ENCODE results near the gene KLHDC8A. TPM values are rescaled to one million over a fixed set of nuclear protein-coding genes. Genes with fewer than 3 reads are reported as not detected.

Gene KLHDC8A
- total and polyA plus RNA-seq, 9 of the 15 experiments (the other 6 are each of a cell fraction or from before 2014, with no cell fraction given) = 0.01 to 0.54 (median 0.04) TPM; not detected in 6

DNA sequence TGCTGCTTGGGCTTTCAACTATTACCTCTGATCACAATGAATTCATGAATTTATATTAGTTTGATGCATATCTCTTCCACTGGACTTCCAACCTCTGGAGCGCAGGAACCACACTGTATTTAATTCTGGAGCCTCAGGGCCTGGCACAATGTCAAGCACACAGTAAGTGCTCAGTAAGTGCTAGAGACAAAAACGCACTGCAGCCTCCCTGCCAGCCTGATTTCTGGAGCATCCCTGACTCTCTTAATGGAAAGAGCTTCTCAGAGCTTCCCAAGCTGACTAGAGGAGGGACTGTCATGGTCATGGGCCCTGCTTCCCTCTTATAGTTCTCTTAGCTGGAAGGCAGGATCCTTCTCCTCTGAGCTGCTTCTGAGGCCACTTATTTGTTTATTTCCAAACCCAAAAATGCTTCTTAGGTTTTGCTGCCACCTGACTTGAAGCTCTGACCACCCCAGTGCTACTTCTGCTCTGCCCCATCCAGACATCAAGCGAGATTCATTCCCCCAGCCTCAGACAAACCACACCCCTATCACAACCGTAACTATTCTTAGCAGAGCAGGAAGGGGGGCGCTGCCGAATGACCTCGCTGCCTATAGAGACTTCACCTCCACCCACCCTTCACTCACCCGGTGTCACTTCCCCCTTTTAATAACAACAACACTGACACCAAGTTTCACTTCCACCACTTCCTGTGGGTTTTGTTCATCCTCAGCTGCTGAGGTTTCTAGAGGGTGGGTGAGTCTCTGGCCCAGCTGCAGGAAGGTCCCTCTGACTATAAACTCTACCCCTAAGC is 68.8 kb downstream of the KLHDC8A start (continued):
- TF ChIP-seq, protein P1, sequence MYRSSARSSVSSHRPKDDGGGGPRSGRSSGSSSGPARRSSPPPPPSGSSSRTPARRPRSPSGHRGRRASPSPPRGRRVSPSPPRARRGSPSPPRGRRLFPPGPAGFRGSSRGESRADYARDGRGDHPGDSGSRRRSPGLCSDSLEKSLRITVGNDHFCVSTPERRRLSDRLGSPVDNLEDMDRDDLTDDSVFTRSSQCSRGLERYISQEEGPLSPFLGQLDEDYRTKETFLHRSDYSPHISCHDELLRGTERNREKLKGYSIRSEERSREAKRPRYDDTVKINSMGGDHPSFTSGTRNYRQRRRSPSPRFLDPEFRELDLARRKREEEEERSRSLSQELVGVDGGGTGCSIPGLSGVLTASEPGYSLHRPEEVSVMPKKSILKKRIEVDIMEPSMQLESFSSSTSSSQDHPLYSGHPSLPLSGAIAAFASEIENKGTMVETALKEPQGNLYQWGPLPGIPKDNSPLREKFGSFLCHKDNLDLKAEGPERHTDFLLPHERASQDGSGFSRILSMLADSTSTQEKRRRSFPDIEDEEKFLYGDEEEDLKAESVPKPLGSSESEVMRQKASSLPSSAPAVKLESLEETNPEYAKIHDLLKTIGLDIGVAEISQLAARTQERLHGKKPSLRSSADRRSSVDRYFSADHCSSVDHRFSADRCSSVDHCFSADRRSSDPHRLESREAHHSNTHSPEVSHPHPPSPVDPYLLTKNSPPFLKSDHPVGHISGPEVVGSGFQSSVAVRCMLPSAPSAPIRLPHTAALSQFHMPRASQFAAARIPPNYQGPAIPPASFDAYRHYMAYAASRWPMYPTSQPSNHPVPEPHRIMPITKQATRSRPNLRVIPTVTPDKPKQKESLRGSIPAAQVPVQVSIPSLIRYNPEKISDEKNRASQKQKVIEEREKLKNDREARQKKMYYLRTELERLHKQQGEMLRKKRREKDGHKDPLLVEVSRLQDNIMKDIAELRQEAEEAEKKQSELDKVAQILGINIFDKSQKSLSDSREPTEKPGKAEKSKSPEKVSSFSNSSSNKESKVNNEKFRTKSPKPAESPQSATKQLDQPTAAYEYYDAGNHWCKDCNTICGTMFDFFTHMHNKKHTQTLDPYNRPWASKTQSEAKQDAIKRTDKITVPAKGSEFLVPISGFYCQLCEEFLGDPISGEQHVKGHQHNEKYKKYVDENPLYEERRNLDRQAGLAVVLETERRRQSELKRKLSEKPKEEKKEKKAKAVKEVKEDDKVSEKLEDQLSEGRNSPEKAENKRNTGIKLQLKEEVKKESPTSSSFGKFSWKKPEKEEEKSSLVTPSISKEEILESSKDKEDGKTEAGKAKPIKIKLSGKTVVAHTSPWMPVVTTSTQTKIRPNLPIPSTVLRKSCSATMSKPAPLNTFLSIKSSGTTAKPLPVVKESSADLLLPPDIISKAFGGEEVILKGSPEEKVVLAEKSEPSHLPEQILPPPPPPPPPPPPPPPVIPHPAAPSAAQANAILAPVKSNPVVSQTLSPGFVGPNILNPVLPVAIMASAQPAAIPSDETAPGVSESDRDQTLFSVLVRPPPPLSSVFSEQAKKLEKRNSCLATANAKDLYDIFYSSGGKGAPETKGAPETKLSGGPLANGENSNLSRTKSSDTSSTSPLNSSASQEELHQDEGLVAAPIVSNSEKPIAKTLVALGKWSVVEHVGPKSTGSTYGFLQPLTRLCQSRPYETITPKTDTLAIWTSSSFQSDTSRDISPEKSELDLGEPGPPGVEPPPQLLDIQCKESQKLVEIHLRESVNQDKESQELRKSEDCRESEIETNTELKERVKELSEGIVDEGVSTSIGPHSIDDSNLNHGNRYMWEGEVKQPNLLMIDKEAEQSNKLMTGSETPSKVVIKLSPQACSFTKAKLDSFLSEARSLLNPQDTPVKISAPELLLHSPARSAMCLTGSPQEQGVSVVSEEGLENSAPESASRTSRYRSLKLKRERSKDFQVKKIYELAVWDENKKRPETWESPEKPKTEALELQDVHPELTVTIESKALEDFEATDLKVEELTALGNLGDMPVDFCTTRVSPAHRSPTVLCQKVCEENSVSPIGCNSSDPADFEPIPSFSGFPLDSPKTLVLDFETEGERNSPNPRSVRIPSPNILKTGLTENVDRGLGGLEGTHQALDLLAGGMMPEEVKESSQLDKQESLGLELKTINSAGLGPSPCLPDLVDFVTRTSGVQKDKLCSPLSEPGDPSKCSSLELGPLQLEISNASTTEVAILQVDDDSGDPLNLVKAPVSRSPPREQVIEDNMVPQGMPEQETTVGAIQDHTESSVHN (IDR thresholded peaks at IDR 0.05; ENCODE audit: borderline replicate concordance in 1 of 2, low read depth in 1 of 2) = 0 out of 4 replicates have a peak, but pooled peaks of 1 of the 2 experiments have one; percentile 30
- TF ChIP-seq, protein P2, sequence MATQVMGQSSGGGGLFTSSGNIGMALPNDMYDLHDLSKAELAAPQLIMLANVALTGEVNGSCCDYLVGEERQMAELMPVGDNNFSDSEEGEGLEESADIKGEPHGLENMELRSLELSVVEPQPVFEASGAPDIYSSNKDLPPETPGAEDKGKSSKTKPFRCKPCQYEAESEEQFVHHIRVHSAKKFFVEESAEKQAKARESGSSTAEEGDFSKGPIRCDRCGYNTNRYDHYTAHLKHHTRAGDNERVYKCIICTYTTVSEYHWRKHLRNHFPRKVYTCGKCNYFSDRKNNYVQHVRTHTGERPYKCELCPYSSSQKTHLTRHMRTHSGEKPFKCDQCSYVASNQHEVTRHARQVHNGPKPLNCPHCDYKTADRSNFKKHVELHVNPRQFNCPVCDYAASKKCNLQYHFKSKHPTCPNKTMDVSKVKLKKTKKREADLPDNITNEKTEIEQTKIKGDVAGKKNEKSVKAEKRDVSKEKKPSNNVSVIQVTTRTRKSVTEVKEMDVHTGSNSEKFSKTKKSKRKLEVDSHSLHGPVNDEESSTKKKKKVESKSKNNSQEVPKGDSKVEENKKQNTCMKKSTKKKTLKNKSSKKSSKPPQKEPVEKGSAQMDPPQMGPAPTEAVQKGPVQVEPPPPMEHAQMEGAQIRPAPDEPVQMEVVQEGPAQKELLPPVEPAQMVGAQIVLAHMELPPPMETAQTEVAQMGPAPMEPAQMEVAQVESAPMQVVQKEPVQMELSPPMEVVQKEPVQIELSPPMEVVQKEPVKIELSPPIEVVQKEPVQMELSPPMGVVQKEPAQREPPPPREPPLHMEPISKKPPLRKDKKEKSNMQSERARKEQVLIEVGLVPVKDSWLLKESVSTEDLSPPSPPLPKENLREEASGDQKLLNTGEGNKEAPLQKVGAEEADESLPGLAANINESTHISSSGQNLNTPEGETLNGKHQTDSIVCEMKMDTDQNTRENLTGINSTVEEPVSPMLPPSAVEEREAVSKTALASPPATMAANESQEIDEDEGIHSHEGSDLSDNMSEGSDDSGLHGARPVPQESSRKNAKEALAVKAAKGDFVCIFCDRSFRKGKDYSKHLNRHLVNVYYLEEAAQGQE (IDR thresholded peaks at IDR 0.05; ENCODE audit: borderline replicate concordance) = no peak
- TF ChIP-seq, protein P2 (CRISPR knock-in tag; IDR thresholded peaks at IDR 0.05; ENCODE audit: low read depth) = no peak
- TF ChIP-seq NCOA2 (IDR thresholded peaks at IDR 0.05; ENCODE audit: partially characterized antibody in 2 of 2) = no peak
- TF ChIP-seq OTX1 (CRISPR knock-in tag; IDR thresholded peaks at IDR 0.05) = peak; percentile 72; the same call in 1 of the 2 replicates
- TF ChIP-seq, protein P3, sequence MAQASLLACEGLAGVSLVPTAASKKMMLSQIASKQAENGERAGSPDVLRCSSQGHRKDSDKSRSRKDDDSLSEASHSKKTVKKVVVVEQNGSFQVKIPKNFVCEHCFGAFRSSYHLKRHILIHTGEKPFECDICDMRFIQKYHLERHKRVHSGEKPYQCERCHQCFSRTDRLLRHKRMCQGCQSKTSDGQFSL (CRISPR knock-in tag; IDR thresholded peaks at IDR 0.05) = no peak
- TF ChIP-seq, protein P3 (tag; IDR thresholded peaks at IDR 0.05) = 0 out of 4 replicates have a peak, but pooled peaks of 1 of the 2 experiments have one; percentile 20
